ENCODE results near the gene MICAL3.

GRCh38 chr22:17888439-17888838 lies 135.9 kb downstream of the MICAL3 start:
- TF ChIP-seq EP300 (IDR thresholded peaks at IDR 0.05) (no peak), CTCF (IDR thresholded peaks at IDR 0.05) (no peak), POLR2A (IDR thresholded peaks at IDR 0.05) (no peak)

Data from tibial nerve (tissue), 4 donors.